ENCODE results near the gene ZBTB37.

Gene ZBTB37

GRCh38 chr1:173823781-173824314, 44.3 kb upstream of the ZBTB37 start:
- H3K9me2 ChIP-seq (ENCODE audit: low read depth, low read length): no peaks in the 10 kb centered on the region
- H3K4me1 ChIP-seq (ENCODE audit: insufficient read depth, low read length, severe bottlenecking): peaks cover 41% of the 10 kb centered on the region
- H3K4me2 ChIP-seq (ENCODE audit: low read length): peak overlapping the region; percentile 84
- peak overlapping the region; percentile 87 for H3K27ac ChIP-seq (ENCODE audit: low read depth, low read length, poor library complexity, severe bottlenecking)
- H3K9ac ChIP-seq (ENCODE audit: low read length): peak overlapping the region; percentile 96
- H2AFZ ChIP-seq (ENCODE audit: low read length): peak overlapping the region; percentile 88; the same call in 1 of the 2 replicates
- peaks cover 46% of the 10 kb centered on the region for H3K79me2 ChIP-seq (ENCODE audit: insufficient read depth, low read length)
- TF ChIP-seq, protein P1, sequence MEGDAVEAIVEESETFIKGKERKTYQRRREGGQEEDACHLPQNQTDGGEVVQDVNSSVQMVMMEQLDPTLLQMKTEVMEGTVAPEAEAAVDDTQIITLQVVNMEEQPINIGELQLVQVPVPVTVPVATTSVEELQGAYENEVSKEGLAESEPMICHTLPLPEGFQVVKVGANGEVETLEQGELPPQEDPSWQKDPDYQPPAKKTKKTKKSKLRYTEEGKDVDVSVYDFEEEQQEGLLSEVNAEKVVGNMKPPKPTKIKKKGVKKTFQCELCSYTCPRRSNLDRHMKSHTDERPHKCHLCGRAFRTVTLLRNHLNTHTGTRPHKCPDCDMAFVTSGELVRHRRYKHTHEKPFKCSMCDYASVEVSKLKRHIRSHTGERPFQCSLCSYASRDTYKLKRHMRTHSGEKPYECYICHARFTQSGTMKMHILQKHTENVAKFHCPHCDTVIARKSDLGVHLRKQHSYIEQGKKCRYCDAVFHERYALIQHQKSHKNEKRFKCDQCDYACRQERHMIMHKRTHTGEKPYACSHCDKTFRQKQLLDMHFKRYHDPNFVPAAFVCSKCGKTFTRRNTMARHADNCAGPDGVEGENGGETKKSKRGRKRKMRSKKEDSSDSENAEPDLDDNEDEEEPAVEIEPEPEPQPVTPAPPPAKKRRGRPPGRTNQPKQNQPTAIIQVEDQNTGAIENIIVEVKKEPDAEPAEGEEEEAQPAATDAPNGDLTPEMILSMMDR (IDR thresholded peaks at IDR 0.05; ENCODE audit: low read length): no peak
- no peak for TF ChIP-seq EZH2 (IDR thresholded peaks at IDR 0.05; ENCODE audit: borderline replicate concordance, low read length)
- H3K9me3 ChIP-seq (ENCODE audit: low read length): no peaks in the 10 kb centered on the region
- no peaks in the 10 kb centered on the region for H3F3A ChIP-seq (ENCODE audit: insufficient read depth, low read length)
- H3K4me3 ChIP-seq (ENCODE audit: low read depth, low read length, poor library complexity, severe bottlenecking): peak overlapping the region; percentile 94
- no peaks in the 10 kb centered on the region for H4K20me1 ChIP-seq (ENCODE audit: insufficient read depth, low read length)
- H3K27me3 ChIP-seq (ENCODE audit: insufficient read depth, low read length): no peaks in the 10 kb centered on the region
- peaks cover 30% of the 10 kb centered on the region for H3K36me3 ChIP-seq (ENCODE audit: insufficient read depth, low read length)

DNA sequence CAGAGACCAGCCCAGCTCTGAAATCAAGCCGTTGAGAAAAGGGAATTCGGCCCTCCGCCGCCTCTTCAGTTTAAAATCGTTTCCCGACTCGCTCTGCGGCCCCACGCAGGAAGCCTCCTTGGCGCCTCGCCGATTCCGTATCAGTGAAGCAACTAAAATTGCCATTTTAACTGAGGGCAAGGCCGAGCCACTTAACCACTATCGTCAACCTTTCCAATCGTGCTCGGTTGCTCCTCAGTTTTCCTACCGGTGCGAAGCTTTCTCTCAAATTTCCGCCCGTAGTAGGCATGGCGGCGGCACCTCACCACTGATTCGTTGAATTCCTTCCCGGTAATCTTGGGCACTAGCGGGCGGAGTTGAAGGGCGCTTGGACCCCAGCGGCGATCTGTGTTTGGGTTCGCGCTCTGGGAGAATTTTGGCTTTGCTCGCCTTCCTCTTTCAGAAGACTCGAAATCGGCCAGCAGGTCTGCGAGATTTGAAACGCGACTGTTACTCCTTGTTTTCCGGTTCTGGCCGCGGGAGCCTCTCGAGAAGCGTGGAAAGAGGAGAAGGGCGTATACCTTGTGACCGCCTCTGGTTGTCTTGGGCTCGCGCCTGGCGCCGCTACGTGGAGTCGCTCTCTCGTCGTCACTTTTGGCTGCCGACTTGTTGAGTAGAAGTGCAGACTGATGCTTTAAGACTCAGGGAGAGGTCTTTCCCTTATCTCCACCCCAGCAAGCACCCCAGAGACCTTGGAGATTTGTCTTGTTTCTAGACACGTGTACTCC, 43.7 kb upstream of the ZBTB37 start, which contains the start of the genes CENPL and DARS2:
TSS of gene CENPL (minus strand) at position 569 of the 767 bp plus-strand sequence. CDS start 13,584 bp downstream, outside the sequence.
TSS of gene DARS2 (plus strand) at position 359 of the 767 bp plus-strand sequence. CDS start 557 bp downstream, outside the sequence.
- Histone ChIP-seq H3K9ac (ENCODE audit: low read length) (peak within 1 kb of the TSS; percentile 96), H3K36me3 (ENCODE audit: insufficient read depth, low read length) (peaks cover 24% of the 10 kb centered on the region), H3K9me2 (ENCODE audit: low read depth, low read length) (no peaks in the 10 kb centered on the region), H3K27me3 (ENCODE audit: insufficient read depth, low read length) (no peaks in the 10 kb centered on the region), H3K79me2 (ENCODE audit: insufficient read depth, low read length) (peaks cover 44% of the 10 kb centered on the region), H4K20me1 (ENCODE audit: insufficient read depth, low read length) (no peaks in the 10 kb centered on the region), H3F3A (ENCODE audit: insufficient read depth, low read length) (no peaks in the 10 kb centered on the region), H3K27ac (ENCODE audit: low read depth, low read length, poor library complexity, severe bottlenecking) (peak within 1 kb of the TSS; percentile 87), H3K9me3 (ENCODE audit: low read length) (no peaks in the 10 kb centered on the region), H3K4me2 (ENCODE audit: low read length) (peak within 1 kb of the TSS; percentile 84), H3K4me1 (ENCODE audit: insufficient read depth, low read length, severe bottlenecking) (peaks cover 41% of the 10 kb centered on the region), H2AFZ (ENCODE audit: low read length) (peak within 1 kb of the TSS; percentile 88; the same call in 1 of the 2 replicates), H3K4me3 (ENCODE audit: low read depth, low read length, poor library complexity, severe bottlenecking) (peak within 1 kb of the TSS; percentile 94)
- TF ChIP-seq EZH2 (IDR thresholded peaks at IDR 0.05; ENCODE audit: borderline replicate concordance, low read length): no peak
- TF ChIP-seq, protein P1 (IDR thresholded peaks at IDR 0.05; ENCODE audit: low read length): no peak

DNA sequence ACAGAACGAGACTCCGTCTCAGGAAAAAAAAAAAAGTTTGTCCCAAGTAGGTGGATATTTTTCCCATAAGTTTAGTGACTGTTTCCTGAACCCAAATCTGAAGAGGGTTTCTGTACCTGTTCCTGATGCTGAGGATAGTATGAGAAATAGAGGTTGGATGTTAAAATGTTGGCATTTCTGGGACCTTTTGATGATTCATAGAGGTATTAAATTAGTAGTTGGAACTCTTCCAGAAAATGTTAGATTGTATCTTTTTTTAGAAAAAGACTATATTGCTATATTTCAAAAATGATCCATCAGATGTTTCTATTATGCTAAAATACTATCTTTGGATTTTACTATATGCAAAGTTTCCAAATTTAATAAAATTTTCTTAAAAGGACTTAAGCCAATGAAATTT, 40.6 kb upstream of the ZBTB37 start:
- Histone ChIP-seq H3K4me1 (ENCODE audit: insufficient read depth, low read length, severe bottlenecking) (peaks cover 23% of the 10 kb centered on the region), H3K27ac (ENCODE audit: low read depth, low read length, poor library complexity, severe bottlenecking) (no peak overlapping the region), H3K36me3 (ENCODE audit: insufficient read depth, low read length) (peaks cover 31% of the 10 kb centered on the region), H3K9ac (ENCODE audit: low read length) (no peak overlapping the region), H4K20me1 (ENCODE audit: insufficient read depth, low read length) (no peaks in the 10 kb centered on the region), H3K4me2 (ENCODE audit: low read length) (no peak overlapping the region), H3K4me3 (ENCODE audit: low read depth, low read length, poor library complexity, severe bottlenecking) (no peak overlapping the region), H3K79me2 (ENCODE audit: insufficient read depth, low read length) (peaks cover 14% of the 10 kb centered on the region), H3K9me2 (ENCODE audit: low read depth, low read length) (no peaks in the 10 kb centered on the region), H3F3A (ENCODE audit: insufficient read depth, low read length) (no peaks in the 10 kb centered on the region), H3K27me3 (ENCODE audit: insufficient read depth, low read length) (no peaks in the 10 kb centered on the region), H2AFZ (ENCODE audit: low read length) (no peak overlapping the region), H3K9me3 (ENCODE audit: low read length) (no peaks in the 10 kb centered on the region)
- TF ChIP-seq EZH2 (IDR thresholded peaks at IDR 0.05; ENCODE audit: borderline replicate concordance, low read length): no peak
- TF ChIP-seq, protein P1 (IDR thresholded peaks at IDR 0.05; ENCODE audit: low read length): no peak

Measured in OCI-LY1 (cell line).